HepG2 (cell line): ENCODE results near the gene SYCE3. TPM values are rescaled to one million over a fixed set of nuclear protein-coding genes. Genes with fewer than 3 reads are reported as not detected.

Experiments
- ATAC-seq: fragments of 200-7000 bp; cut with Tn5 transposase; 3 replicates; pipeline ENCODE4 v1.9.1; 2020; ENCODE audit warnings: mild to moderate bottlenecking, moderate library complexity
- BruUV-seq: library from RNA; stranded (reverse); fragments of 400-500 nt; replicated peaks from 2 replicates; lab custom pipeline; 2021; lab: Mats Ljungman, UMichigan
- CTCF ChIA-PET: fragments of 300-600 bp; formaldehyde crosslinking; extraction: SDS; loops from one replicate; lab custom pipeline; 2021; ENCODE audit warnings: low total read pairs, inconsistent platforms, low intra/inter-chr PET ratio; lab: Yijun Ruan, JAX
- POLR2A ChIA-PET: fragments of 350-600 bp; sonication (Branson Sonifier 250); formaldehyde crosslinking; loops from one replicate; lab custom pipeline; 2020; ENCODE audit warnings: antibody characterized with exemption, inconsistent platforms; lab: Yijun Ruan, JAX
- DNase-seq: peaks from one replicate; pipeline ENCODE4 v3.0.0-alpha.2; 2015; ENCODE audit warnings: low spot score
- FAIRE-seq: peaks from 3 replicates; lab custom pipeline; 2011; peaks lifted over from hg19 to GRCh38; lab: Jason Lieb, UNC
- H2AFZ ChIP-seq: one replicate; pipeline ENCODE4 v1.6.1; 2011; ENCODE audit warnings: low read length, inconsistent platforms
- H3K27ac ChIP-seq: fragments of 300-600 bp; 3 replicates; pipeline ENCODE4 v1.8.0; 2011; ENCODE audit warnings: mixed run types, mild to moderate bottlenecking, mixed read lengths, low read length, inconsistent platforms; ENCODE audit not compliant: insufficient read depth; ENCODE audit errors: extremely low read length
- H3K27me3 ChIP-seq, 2 experiments: fragments of 200-600 bp in 1 of 2; 2 replicates in 1 of 2; 3 replicates in 1 of 2; pipeline versions ENCODE4 v1.6.0 to v1.8.0; 2011; ENCODE audit warnings: low read length in 2 of 2, mild to moderate bottlenecking in 2 of 2, moderate library complexity in 2 of 2, inconsistent platforms in 1 of 2; ENCODE audit not compliant: insufficient read depth in 2 of 2, control insufficient read depth in 1 of 2
- H3K36me3 ChIP-seq, 2 experiments: fragments of 200-600 bp in 1 of 2; replicated peaks in 1 of 2; 2 replicates in 1 of 2; 3 replicates in 1 of 2; pipeline versions ENCODE4 v1.5.1 to v1.8.0; 2011; ENCODE audit warnings: low read length in 2 of 2, inconsistent platforms in 1 of 2; ENCODE audit not compliant: insufficient read depth in 2 of 2, control insufficient read depth in 1 of 2
- H3K4me1 ChIP-seq: 2 replicates; pipeline ENCODE4 v1.5.1; 2012; ENCODE audit warnings: low read length, inconsistent platforms; ENCODE audit not compliant: insufficient read depth
- H3K4me2 ChIP-seq: 2 replicates; pipeline ENCODE4 v1.6.0; 2011; ENCODE audit warnings: low read depth, low read length, inconsistent platforms
- H3K4me3 ChIP-seq, 3 experiments: fragments of 200-600 bp in 1 of 3; sonication (generic), shearing (Covaris generic) in 1 of 3; replicated peaks in 1 of 3; 2 replicates each; pipeline ENCODE4 v1.5.1; 2011 to 2016; ENCODE audit warnings: low read length in 3 of 3, inconsistent platforms in 2 of 3, low read depth in 2 of 3, mild to moderate bottlenecking in 2 of 3, control low read depth in 1 of 3, mixed read lengths in 1 of 3; ENCODE audit not compliant: insufficient read depth in 1 of 3
- H3K79me2 ChIP-seq: one replicate; pipeline ENCODE4 v1.6.1; 2011; ENCODE audit warnings: low read length, inconsistent platforms; ENCODE audit not compliant: insufficient read depth
- H3K9ac ChIP-seq: 2 replicates; pipeline ENCODE4 v1.6.0; 2011; ENCODE audit warnings: mild to moderate bottlenecking, low read depth, low read length, inconsistent platforms; ENCODE audit not compliant: insufficient read depth
- H3K9me3 ChIP-seq: 2 replicates; pipeline ENCODE4 v1.5.1; 2012; ENCODE audit warnings: mild to moderate bottlenecking, low read length
- H4K20me1 ChIP-seq: 2 replicates; pipeline ENCODE4 v1.6.0; 2011; ENCODE audit warnings: inconsistent platforms, mild to moderate bottlenecking, low read length, moderate library complexity; ENCODE audit not compliant: insufficient read depth
- ELF4 ChIP-seq: sonication (generic); formaldehyde crosslinking; IDR thresholded peaks from 2 replicates; pipeline ENCODE4 v1.5.0; 2020; ENCODE audit warnings: missing genetic modification reagents, mild to moderate bottlenecking, moderate library complexity, borderline replicate concordance
- FOXP1 ChIP-seq, 2 experiments: fragments of 450-650 bp in 1 of 2; IDR thresholded peaks; 2 replicates each; pipeline ENCODE4 v1.6.1; 2017 to 2018; ENCODE audit warnings: antibody characterized with exemption in 1 of 2
- KDM1A ChIP-seq: IDR thresholded peaks from 2 replicates; pipeline ENCODE4 v1.6.1; 2016; ENCODE audit warnings: missing compliant biosample characterization
- NFIB ChIP-seq: sonication (generic); formaldehyde crosslinking; IDR thresholded peaks from 2 replicates; pipeline ENCODE4 v1.9.0; 2021; ENCODE audit warnings: missing genetic modification reagents, mild to moderate bottlenecking, borderline replicate concordance
- TRIM24 ChIP-seq: sonication (generic); formaldehyde crosslinking; IDR thresholded peaks from 2 replicates; pipeline ENCODE4 v1.8.0; 2022; ENCODE audit warnings: mild to moderate bottlenecking, missing genetic modification reagents
- ZNF329 ChIP-seq: sonication (generic); formaldehyde crosslinking; IDR thresholded peaks from 2 replicates; pipeline ENCODE4 v1.9.0; 2021; ENCODE audit warnings: low read depth, mild to moderate bottlenecking, missing genetic modification reagents
- ZNF34 ChIP-seq: sonication (generic); formaldehyde crosslinking; IDR thresholded peaks from 2 replicates; pipeline ENCODE4 v1.4.0; 2020; ENCODE audit warnings: mild to moderate bottlenecking, missing genetic modification reagents, borderline replicate concordance
- ZNF362 ChIP-seq: sonication (generic); formaldehyde crosslinking; IDR thresholded peaks from 2 replicates; pipeline ENCODE4 v1.4.0; 2020; ENCODE audit warnings: missing genetic modification reagents, mild to moderate bottlenecking, borderline replicate concordance
- ZNF510 ChIP-seq: sonication (generic); formaldehyde crosslinking; IDR thresholded peaks from 2 replicates; pipeline ENCODE4 v1.4.0; 2020; ENCODE audit warnings: low read depth, mild to moderate bottlenecking, missing genetic modification reagents
- ZNF556 ChIP-seq: sonication (generic); formaldehyde crosslinking; IDR thresholded peaks from 2 replicates; pipeline ENCODE4 v1.4.0; 2020; ENCODE audit warnings: mild to moderate bottlenecking, missing genetic modification reagents, borderline replicate concordance
- ZNF572 ChIP-seq: sonication (generic); formaldehyde crosslinking; IDR thresholded peaks from 2 replicates; pipeline ENCODE4 v1.5.1; 2020; ENCODE audit warnings: mild to moderate bottlenecking, missing genetic modification reagents
- ZNF687 ChIP-seq: sonication (generic); formaldehyde crosslinking; IDR thresholded peaks from 2 replicates; pipeline ENCODE4 v1.5.1; 2020; ENCODE audit warnings: mild to moderate bottlenecking, missing genetic modification reagents, moderate library complexity
- WGBS: methylation state at CpG from one replicate; pipeline ENCODE4 v1.1.6; 2017; ENCODE audit warnings: low lambda C conversion rate; 5-methylcytosine and 5-hydroxymethylcytosine counted together
- in situ Hi-C: cut with HindIII; loops from 2 replicates; pipeline ENCODE4 v1.10.0; 2017; ENCODE audit warnings: low pct_unique_long_range_greater_than_20kb; ENCODE audit not compliant: extremely low pct_ligation_motif_present
- intact Hi-C: fragments of 100-400 bp; cut with micrococcal nuclease; formaldehyde crosslinking; loops from one replicate; pipeline ENCODE4 v1.10.0; 2022; ENCODE audit not compliant: unreplicated experiment
- polyA plus RNA-seq, 8 experiments: library from polyadenylated mRNA; depleted of rRNA in 3 of 8; stranded (reverse) in 7 of 8; unstranded in 1 of 8; fragments of >200 nt; fragmentation: Illumina TruSeq in 4 of 8; extraction: Trizol in 4 of 8; gene quantifications; 2 replicates each; pipeline versions ENCODE4 v1.2.1 to v1.2.3, GENCODE V29; 2011 to 2016; ENCODE audit warnings: low read depth in 4 of 8, missing spikeins in 1 of 8, mixed read lengths in 1 of 8; ENCODE audit not compliant: insufficient read depth in 1 of 8
- total RNA-seq, 5 experiments: library from RNA; depleted of rRNA; stranded (reverse); fragments of >200 nt; fragmentation: Illumina TruSeq; extraction: Trizol; gene quantifications; 2 replicates each; pipeline ENCODE4 v1.2.3, GENCODE V29; 2016; ENCODE audit warnings: low read depth in 1 of 5

The SYCE3 gene
- total and polyA plus RNA-seq, 2 of the 13 experiments (the other 11 are each of a cell fraction or from before 2014, with no cell fraction given): not detected

DNA sequence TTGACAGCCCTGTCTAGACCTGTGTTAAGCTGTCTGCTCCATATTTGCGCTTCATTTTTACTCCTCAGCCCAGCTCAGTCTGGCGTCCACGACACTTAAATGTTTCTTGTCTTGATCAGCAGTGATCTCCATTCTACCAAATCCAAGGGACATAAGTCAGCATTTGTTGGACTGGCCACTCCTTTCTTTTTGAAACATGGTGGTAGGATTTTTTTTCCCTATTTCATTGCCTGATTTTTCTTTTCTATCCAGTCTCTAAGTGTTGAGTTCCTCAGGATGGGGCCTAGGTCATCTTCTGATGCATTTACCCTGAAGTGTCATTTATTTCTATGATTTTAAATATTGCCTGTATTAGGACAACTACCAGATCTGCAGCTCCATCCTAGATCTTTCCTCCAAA, 53.8 kb downstream of the SYCE3 start:
- Histone ChIP-seq H4K20me1 (no peaks in the 10 kb centered on the region), H3K4me2 (peak overlapping the region; percentile 92), H3K4me3 (peak overlapping the region; percentile 88 to 99 (median 91)), H3K79me2 (peaks cover 50% of the 10 kb centered on the region), H3K9ac (peak overlapping the region; percentile 83), H3K36me3 (peaks cover 2 to 12% of the 10 kb centered on the region in 2 experiments; a peak in 1 of 5 replicates), H3K4me1 (peaks cover 19% of the 10 kb centered on the region), H3K9me3 (no peaks in the 10 kb centered on the region), H2AFZ (no peak overlapping the region), H3K27me3 (no peaks in the 10 kb centered on the region; a peak in 1 of 5 replicates), H3K27ac (peak overlapping the region; percentile 87)
- intact Hi-C loops (loop anchor here (1.0 kb wide), 1 partner anchor 16 kb away; the partner anchor contains the start of gene SCO2), in situ Hi-C loops (no loop called here)
- BruUV-seq: TSS peak; percentile 81
- 3% methylated on average over 3 of the region's 3 CpGs for WGBS
- ChIA-PET POLR2A (interaction anchor here (1.2 to 3.9 kb wide), 3 partner anchors 17 to 23 kb away, joined by 4 to 97 read pairs (median 12); partner anchors contain the start of genes SCO2 and TYMP), CTCF (no interaction called here)
- DNase-seq (no peak), ATAC-seq (no peak), FAIRE-seq (no peak)
- TF ChIP-seq ZNF687 (CRISPR knock-in tag): no peak
- TF ChIP-seq ELF4 (CRISPR knock-in tag): no peak
- no peak for TF ChIP-seq ZNF572 (CRISPR knock-in tag)
- no peak for TF ChIP-seq ZNF510 (CRISPR knock-in tag)
- no peak for TF ChIP-seq ZNF362
- TF ChIP-seq TRIM24: no peak
- TF ChIP-seq ZNF329 (CRISPR knock-in tag): no peak
- no peak for TF ChIP-seq KDM1A (CRISPR knock-in tag)
- no peak for TF ChIP-seq ZNF556 (CRISPR knock-in tag)
- no peak for TF ChIP-seq ZNF34 (CRISPR knock-in tag)
- no peak for TF ChIP-seq NFIB (CRISPR knock-in tag)
- no peak for TF ChIP-seq FOXP1 (IDR thresholded peaks at IDR 0.05)
- no peak for TF ChIP-seq FOXP1 (CRISPR knock-in tag; IDR thresholded peaks at IDR 0.05)
